D721Med (cell line): ENCODE measurements around the gene C1orf74.

Experiments
- DNase-seq: peaks from one replicate; pipeline ENCODE4 v3.0.0; 2011; ENCODE audit warnings: low spot score; ENCODE audit not compliant: insufficient read length
- FAIRE-seq: peaks from 2 replicates; lab custom pipeline; 2011; peaks lifted over from hg19 to GRCh38; lab: Jason Lieb, UNC
- CTCF ChIP-seq: IDR thresholded peaks from 2 replicates; pipeline ENCODE4 v1.5.1; 2012; ENCODE audit warnings: mild to moderate bottlenecking, control low read depth; ENCODE audit not compliant: insufficient read depth; ENCODE audit errors: missing control alignments

C1orf74 gene

GRCh38 chr1:209784265-209785169 is at the start of gene C1orf74:
C1orf74 (minus strand) TSS chr1:209784559; CDS start chr1:209783634, 925 bp downstream.
- DNase-seq: peak; percentile 63
- no peak for FAIRE-seq
- no peak for TF ChIP-seq CTCF

- no peak for TF ChIP-seq CTCF
- no peak for FAIRE-seq
- no peak for DNase-seq
These were observed 47.3 kb upstream of the C1orf74 start for GRCh38 chr1:209831615-209832014.

- no peak for TF ChIP-seq CTCF
- DNase-seq: no peak
- no peak for FAIRE-seq
These were observed 46.4 kb upstream of the C1orf74 start for GRCh38 chr1:209830722-209831121.

GRCh38 chr1:209829716-209830115 is 45.4 kb upstream of the C1orf74 start:
- FAIRE-seq: no peak
- no peak for DNase-seq
- TF ChIP-seq CTCF: no peak

- FAIRE-seq: peak; percentile 97
- peak; percentile 84 for DNase-seq
- TF ChIP-seq CTCF: peak; percentile 90
These were observed 43.3 kb upstream of the C1orf74 start, which contains the start of gene UTP25 for GRCh38 chr1:209827384-209828262. UTP25 (plus strand) TSS chr1:209827972; CDS start chr1:209828064, 92 bp downstream.

GRCh38 chr1:209825591-209826434 is 41.5 kb upstream of the C1orf74 start:
- DNase-seq (no peak), FAIRE-seq (no peak)
- TF ChIP-seq CTCF: no peak
